Subcutaneous adipose tissue (tissue), 4 donors: ENCODE measurements around the gene DHRS7B. TPM values are rescaled to one million over a fixed set of nuclear protein-coding genes. Genes with fewer than 3 reads are reported as not detected.

Experiments
- CTCF ChIP-seq: fragments of 450-650 bp; IDR thresholded peaks from one replicate; pipeline ENCODE4 v1.5.1; 2016; ENCODE audit warnings: low read depth, mild to moderate bottlenecking, control low read depth, antibody characterized with exemption, moderate library complexity
- total RNA-seq, 4 donors: library from RNA; depleted of rRNA; stranded (reverse); fragments of >200 nt; gene quantifications; one replicate each; pipeline ENCODE4 v1.1.0, GENCODE V29; 2016

Gene DHRS7B
- total RNA-seq, 4 donors from 2014 or later = 28.4 to 55.4 (median 45.0) TPM

DNA sequence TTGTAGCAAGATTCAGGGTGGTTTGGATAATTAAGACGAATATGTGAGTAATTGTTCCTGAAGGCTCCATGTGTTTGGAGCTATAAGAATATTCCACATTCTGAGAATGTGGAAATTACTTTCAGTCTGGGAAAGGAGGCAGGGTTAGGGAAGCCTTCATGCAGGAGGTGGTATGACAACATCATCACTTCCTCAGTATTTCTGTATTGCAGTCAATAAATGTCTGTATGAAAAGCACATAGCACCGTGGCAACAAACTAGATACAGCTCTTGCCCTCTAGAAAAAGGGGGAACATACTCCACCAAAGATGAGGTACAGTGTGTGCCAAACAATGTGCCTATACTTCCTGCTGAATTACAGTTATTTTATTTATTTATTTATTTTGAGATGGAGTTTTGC lies 26.1 kb upstream of the DHRS7B start:
- TF ChIP-seq CTCF = no peak

- TF ChIP-seq CTCF = no peak
These were observed 22.2 kb upstream of the DHRS7B start for GRCh38 chr17:21104608-21105007.

GRCh38 chr17:21105064-21105894 lies 21.5 kb upstream of the DHRS7B start:
- TF ChIP-seq CTCF = no peak

DNA sequence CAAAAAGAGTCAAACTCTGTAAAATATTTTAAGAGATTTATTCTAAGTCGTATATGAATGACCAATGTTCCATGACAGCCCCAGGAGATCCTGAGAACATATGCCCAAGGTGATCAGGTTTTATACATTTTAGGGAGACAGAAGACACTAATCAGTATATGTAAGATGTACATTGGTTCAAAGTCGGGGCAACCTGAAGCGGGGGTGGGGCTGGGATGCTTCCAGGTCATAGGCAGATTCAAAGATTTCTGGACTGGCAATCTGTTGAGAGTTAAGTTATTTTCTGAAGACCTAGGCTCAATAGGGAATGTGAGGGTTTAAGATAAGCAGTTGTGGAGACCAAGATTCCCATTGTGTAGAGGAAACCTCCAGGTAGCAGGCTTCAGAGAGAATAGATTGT lies 20.4 kb upstream of the DHRS7B start:
- TF ChIP-seq CTCF = no peak

DNA sequence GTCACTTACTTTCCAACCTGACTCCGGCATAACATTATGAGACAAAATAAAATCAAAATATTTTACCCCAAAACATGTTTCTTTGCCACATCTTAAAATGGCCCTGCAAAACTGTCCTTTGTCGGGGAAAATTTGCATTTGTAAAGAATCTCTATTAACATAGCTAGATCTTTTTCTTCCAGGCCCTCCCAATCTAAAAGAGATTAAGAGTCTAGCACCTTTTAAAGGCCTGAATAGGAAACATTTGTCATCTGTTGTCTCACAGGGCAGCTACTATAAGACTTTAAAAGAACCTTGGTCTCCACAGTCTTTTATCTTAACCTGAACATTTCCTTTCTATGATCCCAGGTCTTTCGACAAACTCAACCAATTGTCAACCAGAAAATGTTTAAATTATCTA lies 18.1 kb upstream of the DHRS7B start:
- TF ChIP-seq CTCF = no peak

DNA sequence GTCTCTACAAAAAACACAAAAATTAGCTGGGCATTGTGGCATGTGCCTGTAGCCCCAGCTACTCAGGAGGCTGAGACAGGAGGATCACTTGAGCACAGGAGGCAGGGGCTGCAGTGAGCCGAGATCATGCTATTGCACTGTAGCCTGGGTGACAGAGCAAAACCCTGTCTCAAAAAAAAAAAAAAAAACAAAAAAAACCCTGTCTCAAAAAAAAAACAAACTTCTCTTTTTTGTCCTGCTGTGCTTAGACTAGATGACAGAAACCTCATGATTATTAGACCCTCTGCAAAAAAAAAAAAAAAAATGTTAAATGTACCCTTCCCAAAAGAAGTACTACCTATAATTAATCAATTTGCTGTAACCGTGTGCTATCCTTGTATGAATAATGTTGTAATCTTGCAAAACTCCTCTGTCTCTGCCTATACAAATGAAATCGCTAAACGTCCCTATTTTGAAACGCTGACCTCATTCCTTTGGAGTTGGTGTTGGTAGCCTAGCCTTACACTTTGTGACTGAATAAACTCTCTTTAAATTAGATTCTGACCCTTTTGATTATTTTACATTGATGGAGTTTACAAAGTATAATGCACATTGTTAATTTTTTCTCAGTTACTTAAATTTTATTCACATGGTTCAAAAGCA lies 13.6 kb upstream of the DHRS7B start:
- no peak for TF ChIP-seq CTCF

DNA sequence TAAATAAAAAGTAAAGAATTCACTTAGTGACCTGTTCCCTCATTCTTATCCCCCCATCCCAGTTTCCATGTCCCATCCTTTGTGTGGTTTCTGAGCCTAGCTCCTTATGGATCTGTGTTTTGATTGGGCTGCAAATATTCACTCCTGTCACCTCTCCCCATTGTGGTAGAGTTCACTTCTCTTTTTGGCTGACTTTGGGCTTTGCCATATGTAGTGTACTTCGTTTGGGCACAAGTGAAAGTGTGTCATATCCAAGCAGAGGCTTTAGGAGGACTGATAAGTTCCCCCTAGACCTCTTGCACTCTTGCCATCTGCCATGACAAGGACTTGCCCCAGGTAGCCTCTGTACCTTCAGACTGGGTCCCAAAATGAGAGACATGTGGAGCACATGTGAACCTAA lies 13.0 kb upstream of the DHRS7B start:
- TF ChIP-seq CTCF = no peak
